GM15510 (cell line): ENCODE results near the gene RAD50.

ENCODE experiments used
- POLR2A ChIP-seq: IDR thresholded peaks from 3 replicates; pipeline ENCODE4 v1.6.1; 2011; ENCODE audit warnings: borderline replicate concordance; ENCODE audit not compliant: insufficient read length; ENCODE audit errors: extremely low read depth

The RAD50 gene

GRCh38 chr5:132674671-132675506, 118.1 kb downstream of the RAD50 start:
- TF ChIP-seq POLR2A, result no peak

GRCh38 chr5:132675936-132676689, 119.3 kb downstream of the RAD50 start:
- no peak for TF ChIP-seq POLR2A

DNA sequence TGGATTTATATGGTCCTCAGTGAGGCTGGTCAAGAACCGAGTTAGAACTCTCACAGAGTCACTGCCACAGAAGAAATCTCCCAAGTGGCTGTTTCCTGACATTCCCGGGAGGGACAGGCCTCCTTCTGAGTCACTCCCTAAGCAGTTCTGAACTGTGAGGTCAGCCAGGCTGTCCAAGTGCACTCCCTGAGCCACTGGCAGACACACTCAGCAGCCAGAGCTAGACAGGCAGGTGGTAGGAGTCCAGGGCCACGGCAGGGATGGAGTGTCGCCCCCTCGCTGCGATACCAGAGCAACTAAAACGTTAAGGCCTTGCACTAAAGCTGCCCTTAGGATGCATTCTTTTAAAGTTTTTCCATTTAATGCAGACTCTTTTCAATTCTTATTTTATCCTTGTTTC, 120.4 kb downstream of the RAD50 start:
- no peak for TF ChIP-seq POLR2A

DNA sequence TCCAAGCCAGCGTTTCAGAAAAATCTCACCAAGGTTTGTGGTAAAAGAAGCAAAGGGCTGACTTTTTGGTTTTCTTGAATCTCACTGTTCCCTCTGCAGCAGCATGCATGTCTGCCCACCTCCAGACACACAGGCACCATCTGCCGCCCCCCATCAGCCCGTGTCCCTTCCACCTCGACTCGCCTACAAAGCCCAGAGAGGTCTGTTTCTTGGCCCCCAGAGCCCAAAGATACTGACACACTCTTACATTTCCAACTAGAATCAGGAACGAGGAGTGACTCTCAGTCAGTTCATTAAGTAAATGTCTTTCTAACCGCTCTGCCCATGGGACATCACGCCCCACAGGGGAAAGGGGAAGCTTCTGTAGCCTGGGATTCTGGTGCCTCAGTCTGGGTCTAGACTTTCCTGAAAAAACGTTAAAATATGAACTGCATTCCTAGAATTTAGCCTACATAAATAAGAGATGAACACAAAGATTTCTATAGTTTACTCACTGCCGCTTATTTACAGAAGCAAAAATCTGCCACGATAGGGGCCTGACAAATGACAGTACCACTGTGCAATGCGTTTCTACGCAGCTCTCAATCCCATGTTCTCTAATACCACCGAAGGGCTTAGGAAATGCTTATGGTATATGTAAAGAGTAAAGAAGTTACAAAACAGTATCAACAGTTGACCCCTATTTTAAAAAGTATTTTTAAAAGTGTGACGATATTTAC, 121.1 kb downstream of the RAD50 start:
- TF ChIP-seq POLR2A, result no peak

DNA sequence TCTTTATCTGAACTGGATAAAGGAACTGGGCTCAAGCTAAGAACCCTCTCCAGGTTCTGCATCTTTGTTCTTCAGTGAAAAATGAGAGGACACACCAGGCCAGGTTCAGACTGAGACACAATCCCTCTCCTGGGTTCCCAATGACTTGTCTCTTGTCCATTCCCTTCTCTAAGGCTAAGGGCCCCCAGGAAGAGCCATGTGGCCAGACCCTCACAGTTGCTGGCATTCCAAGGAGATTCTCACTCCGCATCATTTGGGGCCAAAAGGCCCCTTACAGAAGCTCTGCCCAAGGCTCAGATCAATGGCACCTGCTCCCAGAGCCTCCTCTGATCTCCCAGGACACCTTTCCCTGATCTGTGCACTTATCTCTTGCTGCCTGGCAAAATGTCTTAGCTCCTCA, 122.0 kb downstream of the RAD50 start:
- no peak for TF ChIP-seq POLR2A

DNA sequence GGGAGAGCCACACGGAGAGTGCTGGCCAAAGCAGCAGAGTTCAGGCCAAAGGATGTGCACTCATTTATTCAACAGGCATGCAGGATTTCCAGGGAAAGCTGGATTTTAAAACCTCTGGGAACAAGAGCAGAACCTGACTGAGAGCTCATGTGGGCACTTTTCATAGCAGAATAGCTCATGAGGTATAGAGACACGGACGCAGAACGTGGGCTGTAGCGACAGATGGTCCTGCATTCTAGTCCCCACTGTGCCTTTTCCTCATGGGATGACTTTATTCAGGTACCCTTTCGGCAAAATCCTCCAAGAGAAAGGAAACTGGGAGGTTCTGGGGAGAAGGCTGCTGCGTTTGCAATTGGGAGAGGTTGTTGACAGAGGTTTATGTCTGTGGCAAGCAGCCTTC, 122.4 kb downstream of the RAD50 start:
- TF ChIP-seq POLR2A, result no peak

GRCh38 chr5:132679717-132680380, 123.1 kb downstream of the RAD50 start:
- no peak for TF ChIP-seq POLR2A

- no peak for TF ChIP-seq POLR2A
Measured at GRCh38 chr5:132680780-132681475, 124.2 kb downstream of the RAD50 start.

DNA sequence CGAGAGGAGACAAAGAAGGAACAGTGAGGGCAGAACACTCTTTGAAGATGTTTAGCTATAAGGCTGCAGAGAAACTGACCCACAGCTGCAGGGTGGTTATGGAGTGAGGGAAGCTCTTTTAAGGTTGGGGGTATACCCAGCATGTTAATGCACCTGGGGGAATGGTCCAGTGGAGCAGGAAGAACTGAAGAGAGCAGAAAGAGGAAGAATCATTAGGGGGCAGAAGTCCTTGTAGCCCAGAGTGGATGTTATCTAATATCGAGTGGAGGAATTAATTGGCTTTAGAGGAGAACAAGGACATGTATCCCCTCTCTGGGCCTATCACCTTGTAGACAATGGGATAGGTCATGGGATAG, 124.7 kb downstream of the RAD50 start:
- no peak for TF ChIP-seq POLR2A

- TF ChIP-seq POLR2A, result no peak
Measured at GRCh38 chr5:132681983-132682382, 125.2 kb downstream of the RAD50 start.

DNA sequence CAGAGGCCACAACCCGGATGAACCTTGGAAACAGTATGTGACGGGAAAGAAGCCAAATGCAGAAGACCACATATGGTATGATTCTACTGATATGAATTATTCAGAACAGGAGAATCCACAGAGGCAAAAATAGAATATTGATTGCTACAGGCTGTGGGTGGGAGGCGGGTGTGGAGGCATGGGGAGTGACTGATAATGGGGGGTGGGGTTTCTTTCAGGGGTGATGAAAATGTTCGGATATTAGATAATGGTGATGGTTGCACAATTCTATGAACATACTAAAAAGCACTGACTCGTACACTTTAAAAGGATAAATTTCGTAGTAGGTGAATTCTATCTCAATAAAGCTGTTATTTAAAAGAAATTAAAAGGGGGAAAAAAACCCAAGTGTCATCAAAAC, 127.7 kb downstream of the RAD50 start:
- no peak for TF ChIP-seq POLR2A

DNA sequence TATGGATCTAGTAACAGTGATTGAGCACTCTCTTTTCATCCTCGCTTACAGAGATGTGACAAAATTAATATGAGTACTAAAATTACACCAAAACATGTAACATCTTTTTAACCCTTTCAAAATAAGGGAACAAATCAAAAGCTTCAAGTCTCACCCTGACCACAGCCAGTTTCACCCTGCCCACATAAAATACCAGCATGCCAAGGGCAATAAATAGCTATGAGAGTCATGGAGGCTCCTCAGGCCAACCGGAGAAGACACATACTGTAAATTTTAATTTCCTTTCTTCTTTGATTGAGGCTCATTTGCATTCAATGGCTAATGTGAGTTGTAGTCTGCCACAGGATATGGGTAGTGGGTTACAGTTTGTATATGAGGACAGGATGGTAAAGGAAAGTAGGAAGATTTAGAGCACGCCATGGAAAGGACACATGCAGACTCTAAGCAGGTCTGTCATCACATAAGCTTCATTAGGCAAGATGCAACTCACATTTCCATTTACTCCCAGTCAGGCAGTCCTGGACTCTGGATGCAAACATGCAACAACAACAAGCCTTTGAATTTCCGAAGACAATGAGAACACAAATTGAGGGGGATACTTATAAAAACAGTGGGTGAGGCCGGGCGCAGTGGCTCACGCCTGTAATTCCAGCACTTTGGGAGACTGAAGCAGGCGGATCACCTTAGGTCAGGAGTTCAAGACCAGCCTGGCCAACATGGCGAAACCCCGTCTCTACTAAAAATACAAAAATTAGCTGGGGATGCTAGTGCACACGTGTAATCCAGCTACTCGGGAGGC, 128.3 kb downstream of the RAD50 start:
- no peak for TF ChIP-seq POLR2A

GRCh38 chr5:132686193-132686592, 129.4 kb downstream of the RAD50 start:
- no peak for TF ChIP-seq POLR2A
